Glomerular endothelial cell (primary cell): ENCODE data around the gene EPHB3. TPM values are rescaled to one million over a fixed set of nuclear protein-coding genes. Genes with fewer than 3 reads are reported as not detected.
"Not testable (repeated sequence)": the region's sequence is repeated elsewhere in the genome, so short reads cannot be mapped to it uniquely, and the experiment has no call there.

ENCODE experiments used
- DNase-seq: peaks from one replicate; pipeline ENCODE4 v3.0.0-alpha.2; 2011; ENCODE audit warnings: low read depth, low spot score; ENCODE audit errors: extremely low read depth
- total RNA-seq: library from RNA; depleted of rRNA; stranded (reverse); fragments of >200 nt; gene quantifications from 2 replicates; pipeline ENCODE4 v1.2.3, GENCODE V29; 2015

The EPHB3 gene
- total RNA-seq, 1 donor from 2014 or later, result 0.06 TPM

- DNase-seq, result no peak
Observed at GRCh38 chr3:184596886-184597575, 35.4 kb downstream of the EPHB3 start.

DNA sequence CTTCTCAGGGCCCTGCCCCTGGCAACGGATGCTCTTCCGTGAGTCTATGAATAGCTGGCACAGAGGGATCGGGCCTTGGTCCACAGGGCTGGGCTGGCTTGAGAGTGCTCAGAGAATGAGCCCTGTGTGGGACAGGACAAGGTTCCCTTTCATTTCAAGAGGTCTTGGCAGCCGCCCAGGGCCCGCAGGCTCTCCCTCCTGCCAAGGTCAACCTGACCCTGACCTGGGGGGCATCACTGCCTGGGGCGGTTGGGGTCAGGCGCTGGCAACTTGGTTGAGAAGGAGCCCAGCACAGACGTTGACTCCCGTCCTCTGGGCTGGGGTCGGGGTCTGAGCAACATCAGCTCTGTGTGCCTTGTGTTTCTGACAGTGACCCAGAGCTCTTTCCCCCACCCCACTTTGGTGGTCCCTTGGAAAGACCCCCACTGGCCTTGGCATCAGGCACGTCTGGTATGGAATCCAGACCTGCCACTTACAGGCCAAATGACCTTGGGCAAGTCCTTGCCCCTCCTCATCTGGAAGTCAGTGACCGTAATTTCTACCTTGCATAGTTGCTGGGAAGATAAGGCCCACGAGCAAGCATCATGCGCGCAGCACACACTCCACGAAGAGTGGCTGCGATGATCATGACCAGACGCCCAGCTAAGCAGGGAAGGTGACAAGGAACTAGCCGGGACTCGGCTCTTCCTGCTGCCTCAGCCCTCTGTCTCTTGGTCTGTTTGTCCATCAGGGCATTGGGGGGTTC lies 36.4 kb downstream of the EPHB3 start:
- DNase-seq, result no peak

DNA sequence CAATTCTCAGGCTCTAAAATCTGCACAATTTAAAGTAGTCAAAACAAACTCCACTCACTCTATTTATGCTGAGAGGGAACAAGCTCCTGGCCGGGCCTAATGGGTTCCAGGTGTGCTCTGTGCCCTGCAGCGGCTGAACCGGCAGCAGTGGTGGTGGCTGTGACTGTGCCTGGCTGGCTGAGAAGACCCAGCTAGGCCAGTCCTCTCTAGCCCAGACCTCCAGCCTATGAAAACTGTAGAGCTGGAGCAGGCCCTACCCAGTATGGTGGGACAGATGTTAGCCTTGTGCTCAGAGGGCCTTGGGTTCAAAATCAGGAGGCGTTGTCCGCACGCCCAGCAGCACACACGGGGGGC lies 37.0 kb downstream of the EPHB3 start:
- DNase-seq, result no peak

DNA sequence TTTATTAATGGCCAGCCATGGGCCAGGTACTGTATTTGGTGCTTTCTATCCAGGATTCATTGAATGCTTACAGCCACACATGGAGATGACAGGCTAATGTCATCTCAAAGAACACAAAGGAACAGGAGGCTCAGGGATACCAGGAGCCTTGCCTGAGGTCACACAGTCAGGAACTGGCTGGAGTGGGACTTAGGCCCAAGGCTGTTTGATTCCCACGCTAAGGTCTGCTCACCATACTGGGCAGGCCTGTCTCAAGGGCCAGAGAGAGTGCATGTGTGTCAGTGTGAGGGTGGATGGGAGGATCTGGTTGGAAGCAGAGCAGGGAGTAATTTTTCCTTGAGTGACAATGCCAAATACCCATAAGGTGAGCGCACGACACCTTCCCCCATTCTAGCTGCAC lies 37.6 kb downstream of the EPHB3 start:
- DNase-seq, result no peak

GRCh38 chr3:184600685-184601377 lies 39.2 kb downstream of the EPHB3 start:
- DNase-seq, result no peak

- no peak for DNase-seq
Observed at GRCh38 chr3:184601576-184602371, 40.2 kb downstream of the EPHB3 start.

- DNase-seq, result no peak
Observed at GRCh38 chr3:184602372-184603150, 41.0 kb downstream of the EPHB3 start.

DNA sequence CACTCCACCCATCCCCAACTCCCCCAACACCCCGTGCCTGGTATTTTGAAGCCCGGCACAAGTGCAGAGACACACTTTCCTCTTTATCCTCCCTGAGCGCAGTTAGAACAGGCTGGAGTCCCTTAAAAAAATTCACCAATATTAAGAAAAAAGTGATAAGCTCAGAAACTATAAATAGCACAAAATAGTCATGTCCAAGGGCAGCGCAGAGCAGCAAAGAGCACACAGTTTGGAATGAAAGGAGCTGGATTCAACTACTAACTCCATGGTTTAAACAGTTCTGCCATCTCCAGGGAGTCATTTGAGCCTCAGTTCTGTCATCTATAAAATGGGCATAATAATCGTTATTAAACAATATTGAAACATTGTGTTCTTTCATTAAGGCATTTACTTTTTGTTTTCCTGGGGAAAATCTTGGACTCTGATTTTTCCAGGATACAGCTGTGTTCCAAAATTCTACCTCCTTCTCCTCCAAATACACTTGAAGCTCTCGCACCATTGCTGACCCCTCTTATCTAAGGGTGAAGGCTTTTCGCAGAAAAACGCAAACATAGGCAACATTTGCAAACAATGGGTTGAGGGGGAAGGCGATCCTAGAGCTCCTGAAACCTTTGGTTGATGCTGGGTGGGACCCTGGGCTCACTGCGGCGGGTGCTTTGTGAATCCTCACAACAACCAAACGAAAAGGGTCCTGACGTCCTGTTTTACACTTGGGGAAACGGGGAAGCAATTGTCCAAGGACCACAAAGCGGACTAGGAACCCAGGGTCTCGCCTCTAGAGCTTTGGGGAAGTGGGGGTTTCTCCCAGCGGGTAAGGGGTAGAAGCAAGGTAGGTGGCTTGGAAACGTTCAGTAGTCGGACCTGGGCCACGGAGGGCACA lies 41.8 kb downstream of the EPHB3 start:
- DNase-seq, result no peak

DNA sequence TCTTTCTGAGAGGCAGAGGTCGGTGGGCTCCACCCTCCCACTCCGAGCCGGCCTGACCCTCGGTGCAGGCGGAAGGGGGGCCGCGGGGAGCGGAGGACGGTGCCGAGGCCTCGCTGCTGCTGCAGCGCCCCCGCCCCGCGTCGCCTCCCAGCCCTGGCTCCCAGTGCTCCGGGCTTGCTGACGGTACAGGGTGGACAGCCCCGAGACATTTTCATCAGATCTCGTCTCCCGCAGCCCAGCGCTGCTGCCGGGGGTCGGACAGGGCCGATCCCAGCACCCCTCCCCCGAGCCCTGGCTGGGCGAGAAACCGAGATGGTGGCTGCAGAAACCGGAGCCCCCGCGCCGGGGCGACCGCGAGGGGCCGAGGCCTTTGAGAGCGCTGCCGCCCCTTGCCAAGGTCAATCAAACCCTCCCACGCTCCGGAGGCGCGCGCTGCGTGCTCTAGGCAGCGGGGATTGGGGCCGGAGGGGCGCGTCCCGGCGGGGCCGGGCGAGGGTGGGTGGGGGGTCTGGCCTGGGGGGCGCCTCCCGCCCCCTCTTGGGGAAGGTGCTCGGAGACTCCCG lies 42.5 kb downstream of the EPHB3 start:
- DNase-seq, result no peak

DNA sequence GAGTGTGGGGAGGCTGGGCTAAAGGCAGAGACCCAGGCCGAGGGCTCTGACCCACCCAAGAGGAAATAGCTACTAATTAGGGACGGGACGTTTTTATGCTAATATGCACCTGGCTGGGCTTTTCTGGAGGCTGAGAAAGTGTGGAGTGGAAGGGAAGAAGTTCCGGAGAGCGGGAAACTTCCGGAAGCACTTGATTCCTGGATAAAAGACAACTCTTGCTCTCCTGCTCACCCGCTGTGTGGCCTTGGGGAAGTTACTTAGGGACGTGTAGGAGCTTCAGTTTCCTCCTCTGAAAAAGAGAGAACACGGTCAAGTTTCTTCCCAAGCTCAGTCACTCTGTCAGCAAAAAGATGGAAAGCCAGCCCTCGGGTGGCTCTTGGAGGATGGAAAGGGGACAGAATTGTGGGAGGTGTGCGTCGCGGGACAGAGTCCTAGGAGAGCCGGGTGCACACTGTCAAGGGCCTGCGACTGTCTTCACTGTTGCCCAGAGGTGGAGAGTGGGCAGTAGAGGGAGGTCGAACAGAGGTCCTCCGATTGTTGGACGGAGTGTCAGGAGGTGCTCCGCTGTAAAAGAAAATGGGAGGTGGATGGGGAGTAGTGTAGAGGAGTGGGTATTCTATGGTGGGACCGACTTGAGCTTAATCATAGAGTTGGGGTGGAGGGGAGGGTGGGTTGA lies 43.2 kb downstream of the EPHB3 start:
- no peak for DNase-seq

- no peak for DNase-seq
Observed at GRCh38 chr3:184608209-184608608, 46.6 kb downstream of the EPHB3 start.

DNA sequence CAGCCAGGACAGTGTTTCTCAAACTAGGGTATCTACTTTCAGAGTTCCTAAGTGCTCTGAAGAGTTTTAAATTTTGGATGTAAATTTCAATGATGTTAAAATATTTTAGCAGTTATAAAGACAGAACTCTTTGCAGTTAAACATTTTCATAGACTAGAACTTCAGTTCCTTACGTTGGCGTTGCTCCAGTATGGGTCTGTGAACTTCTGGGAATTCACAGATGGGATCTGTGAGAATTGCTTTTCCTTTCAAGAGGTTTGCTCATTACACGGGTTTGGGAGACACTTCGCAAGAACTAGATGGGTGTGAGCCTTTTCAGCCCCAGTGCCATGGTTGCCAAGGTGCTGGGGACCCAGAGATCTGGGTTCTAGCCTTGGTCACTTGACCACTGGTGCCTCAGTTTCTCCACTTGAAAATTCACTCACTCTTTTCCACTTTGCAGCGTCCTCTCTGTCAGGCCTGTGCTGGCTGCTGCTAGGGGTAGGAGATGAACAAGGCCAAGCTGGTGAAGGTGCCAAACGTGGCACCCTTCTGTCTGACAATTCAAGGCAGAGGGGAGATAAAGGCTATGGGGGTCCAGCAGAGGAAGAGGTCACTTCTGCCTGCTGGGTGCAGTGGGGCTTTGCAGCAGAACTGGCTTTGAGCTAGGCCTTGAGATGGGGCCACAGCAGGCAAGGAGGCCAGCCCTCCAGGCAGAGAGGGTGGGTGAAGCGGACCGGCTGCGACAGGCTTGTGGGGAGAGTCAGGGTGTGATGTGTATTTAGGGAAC lies 48.1 kb downstream of the EPHB3 start:
- DNase-seq, result no peak

DNA sequence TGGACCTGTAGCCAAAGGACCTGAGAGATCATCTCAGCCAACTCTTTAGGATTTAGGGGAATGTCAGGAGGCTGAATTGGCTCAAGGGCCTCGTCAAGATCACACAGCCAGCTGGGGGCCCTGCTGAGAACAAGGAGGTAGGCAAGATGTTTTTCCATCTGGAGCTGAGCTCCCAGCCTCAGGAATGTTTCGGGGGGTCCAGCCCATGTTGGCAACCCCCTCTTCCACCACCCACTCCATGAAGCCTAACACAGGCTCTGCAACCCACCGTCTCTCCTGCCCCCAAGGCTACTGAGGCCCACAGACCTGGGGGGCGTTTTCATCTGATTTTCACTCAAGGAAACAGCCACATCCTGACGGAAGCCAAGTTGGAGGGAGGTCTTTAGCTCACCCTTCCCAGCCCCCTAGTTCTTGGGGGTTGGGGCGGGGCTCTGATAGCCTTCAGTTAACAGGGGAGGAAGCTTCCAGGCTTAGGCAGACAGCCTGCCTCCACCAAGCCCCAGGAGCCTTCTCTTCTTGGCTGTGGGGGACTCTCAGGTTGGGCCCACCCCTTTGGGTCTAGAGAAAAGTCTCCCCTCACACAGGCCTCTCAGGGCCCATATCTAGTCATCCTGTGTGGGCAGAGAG lies 48.8 kb downstream of the EPHB3 start:
- DNase-seq, result no peak

DNA sequence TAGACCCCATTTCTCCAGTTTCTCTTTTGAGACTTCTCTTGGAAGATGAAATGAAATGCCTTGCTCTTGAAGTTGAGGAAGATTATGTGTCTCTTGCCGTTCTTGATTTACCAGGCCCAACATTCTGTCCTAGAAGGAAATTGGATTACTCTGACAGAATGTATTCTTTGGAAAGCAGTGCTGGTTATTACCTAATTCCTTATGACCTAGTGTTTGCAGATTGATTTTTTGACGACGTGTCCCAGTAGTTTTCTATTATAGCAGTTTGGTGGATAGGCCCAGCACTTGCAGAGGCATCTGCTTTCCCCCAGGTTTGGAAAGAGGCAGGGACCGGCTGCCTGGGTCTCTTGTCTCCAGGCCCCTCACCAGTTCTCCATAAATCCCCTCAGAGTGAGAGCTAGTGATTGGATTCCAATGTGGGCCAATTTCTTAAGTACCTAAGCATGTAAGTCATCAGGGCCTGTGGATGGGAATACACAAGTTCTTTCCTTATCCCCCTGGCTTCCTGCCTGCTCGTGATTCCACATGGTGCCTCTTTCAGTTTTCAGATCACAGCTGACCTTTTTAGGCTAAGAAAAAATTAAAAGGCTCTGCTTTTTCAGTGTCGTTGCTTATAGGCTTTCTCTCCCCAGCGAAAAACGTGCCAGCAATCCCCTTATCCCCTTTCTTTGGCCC lies 50.2 kb downstream of the EPHB3 start:
- DNase-seq, result no peak

DNA sequence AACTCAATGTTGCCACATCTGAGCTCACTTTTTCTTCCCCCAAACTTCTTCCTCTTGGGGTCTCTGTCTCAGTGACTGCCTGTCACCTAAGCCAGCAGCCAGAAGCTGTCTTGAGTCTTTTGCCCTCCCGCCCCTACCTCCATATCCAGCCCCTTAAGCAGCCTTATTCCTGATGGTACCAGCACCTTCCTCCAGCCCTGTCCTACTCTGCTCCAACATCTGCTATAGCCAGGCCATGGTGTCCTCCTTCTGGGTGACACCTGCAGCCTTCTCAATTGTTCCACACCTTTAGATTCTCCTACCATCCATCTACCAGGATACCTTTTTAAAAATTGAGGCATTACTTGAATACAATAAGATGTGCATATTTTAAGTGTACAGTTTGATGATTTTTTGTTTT lies 53.8 kb downstream of the EPHB3 start:
- DNase-seq, result no peak

DNA sequence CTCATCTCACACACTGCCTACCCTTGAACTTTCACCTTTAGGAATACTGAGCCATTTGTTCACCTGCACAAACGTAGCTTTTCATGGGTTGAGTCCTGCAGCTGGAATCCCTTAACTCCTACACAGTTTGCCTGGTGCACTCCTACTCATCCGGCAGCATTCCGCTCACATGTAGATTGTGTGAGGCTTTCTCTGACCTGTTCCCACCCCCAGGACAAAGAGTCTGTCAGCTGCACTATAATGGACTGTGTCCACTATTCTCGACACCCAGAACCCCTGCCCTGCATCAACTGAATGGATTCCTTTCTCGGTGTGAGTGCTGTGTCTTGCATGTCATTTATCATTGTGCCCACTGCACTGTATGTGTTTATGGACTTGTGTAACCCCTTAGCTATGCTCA lies 54.9 kb downstream of the EPHB3 start:
- no peak for DNase-seq

- DNase-seq, result not testable (repeated sequence)
Observed at GRCh38 chr3:184617306-184617705, 55.7 kb downstream of the EPHB3 start.
